Measurements from ENCODE around the gene CCDC14.

DNA sequence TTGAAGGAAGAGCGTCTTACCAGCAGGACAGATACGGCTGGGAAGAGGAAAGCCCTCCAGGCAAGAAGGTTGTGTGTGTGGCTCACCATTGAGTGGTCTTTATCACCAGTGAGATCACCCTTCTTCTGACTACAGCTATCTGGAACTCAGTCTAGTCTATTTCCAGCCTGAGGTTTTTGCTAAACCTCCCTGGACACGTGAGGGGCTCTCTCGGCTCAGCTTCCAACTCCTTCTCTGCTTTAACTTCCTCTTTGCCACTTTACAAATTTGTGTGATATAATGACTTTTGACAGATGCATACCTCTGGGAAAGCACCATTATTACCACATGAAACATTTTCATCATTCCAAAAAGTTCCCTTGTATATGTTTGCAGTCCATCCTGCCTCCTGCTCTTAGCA, 46.2 kb upstream of the CCDC14 start:
- TF ChIP-seq ZNF274 (IDR thresholded peaks at IDR 0.05; ENCODE audit: low read depth, low read length) (no peak), YY1 (IDR thresholded peaks at IDR 0.05; ENCODE audit: insufficient read depth, insufficient read length) (no peak), SUZ12 (IDR thresholded peaks at IDR 0.05; ENCODE audit: extremely low read depth, insufficient read depth, insufficient read length) (no peak)
